GM12874 (cell line): ENCODE measurements around the gene NFKBIB.
A peak's percentile ranks its signal among the peaks of the same experiment; 100 is the strongest.

ENCODE experiments used
- TF ChIP-seq, protein P1 (sequence below): IDR thresholded peaks from 2 replicates; pipeline ENCODE4 v1.5.1; 2011; ENCODE audit warnings: low read depth, mild to moderate bottlenecking, control low read depth, low read length, moderate library complexity; ENCODE audit not compliant: insufficient read depth

Gene NFKBIB

DNA sequence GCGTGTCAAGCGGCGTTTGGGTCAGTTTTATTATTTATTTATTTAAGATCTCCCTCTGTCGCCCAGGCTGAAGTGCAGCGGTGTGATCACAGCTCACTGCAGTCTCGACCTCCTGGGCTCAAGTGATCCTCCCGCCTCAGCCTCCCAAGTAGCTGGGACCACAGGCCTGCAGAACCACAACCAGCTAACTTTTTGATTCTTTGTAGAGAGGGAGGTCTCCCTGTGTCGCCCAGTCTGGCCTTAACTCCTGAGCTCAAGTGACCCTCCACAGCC is 31.7 kb downstream of the NFKBIB start:
- TF ChIP-seq, protein P1, sequence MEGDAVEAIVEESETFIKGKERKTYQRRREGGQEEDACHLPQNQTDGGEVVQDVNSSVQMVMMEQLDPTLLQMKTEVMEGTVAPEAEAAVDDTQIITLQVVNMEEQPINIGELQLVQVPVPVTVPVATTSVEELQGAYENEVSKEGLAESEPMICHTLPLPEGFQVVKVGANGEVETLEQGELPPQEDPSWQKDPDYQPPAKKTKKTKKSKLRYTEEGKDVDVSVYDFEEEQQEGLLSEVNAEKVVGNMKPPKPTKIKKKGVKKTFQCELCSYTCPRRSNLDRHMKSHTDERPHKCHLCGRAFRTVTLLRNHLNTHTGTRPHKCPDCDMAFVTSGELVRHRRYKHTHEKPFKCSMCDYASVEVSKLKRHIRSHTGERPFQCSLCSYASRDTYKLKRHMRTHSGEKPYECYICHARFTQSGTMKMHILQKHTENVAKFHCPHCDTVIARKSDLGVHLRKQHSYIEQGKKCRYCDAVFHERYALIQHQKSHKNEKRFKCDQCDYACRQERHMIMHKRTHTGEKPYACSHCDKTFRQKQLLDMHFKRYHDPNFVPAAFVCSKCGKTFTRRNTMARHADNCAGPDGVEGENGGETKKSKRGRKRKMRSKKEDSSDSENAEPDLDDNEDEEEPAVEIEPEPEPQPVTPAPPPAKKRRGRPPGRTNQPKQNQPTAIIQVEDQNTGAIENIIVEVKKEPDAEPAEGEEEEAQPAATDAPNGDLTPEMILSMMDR: no peak

DNA sequence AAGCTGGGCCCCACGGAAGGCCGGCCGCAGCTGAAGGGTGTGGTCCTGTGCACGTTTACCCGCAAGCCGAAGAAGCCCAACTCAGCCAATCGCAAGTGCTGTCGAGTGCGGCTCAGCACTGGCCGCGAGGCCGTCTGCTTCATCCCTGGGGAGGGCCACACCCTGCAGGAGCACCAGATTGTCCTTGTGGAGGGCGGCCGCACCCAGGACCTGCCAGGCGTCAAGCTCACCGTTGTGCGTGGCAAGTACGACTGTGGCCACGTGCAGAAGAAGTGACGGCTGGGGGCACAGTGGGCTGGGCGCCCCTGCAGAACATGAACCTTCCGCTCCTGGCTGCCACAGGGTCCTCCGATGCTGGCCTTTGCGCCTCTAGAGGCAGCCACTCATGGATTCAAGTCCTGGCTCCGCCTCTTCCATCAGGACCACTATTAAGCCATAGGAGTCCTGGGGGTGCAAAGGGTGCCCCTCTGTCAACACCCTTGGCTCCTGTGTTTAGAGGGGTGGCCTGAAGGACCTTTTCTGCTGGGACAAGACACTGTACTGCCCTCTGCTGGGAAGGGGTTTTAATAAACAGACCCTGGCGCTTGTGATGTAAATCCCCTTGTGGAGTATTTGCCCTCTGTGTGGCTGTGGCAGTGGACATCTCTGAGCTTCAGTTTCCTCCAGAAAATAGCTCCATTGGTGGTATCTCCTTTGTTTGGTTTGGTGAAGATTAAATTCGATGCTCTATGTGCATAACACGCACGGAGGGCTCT is 32.8 kb downstream of the NFKBIB start:
- TF ChIP-seq, protein P1: peak; percentile 47

DNA sequence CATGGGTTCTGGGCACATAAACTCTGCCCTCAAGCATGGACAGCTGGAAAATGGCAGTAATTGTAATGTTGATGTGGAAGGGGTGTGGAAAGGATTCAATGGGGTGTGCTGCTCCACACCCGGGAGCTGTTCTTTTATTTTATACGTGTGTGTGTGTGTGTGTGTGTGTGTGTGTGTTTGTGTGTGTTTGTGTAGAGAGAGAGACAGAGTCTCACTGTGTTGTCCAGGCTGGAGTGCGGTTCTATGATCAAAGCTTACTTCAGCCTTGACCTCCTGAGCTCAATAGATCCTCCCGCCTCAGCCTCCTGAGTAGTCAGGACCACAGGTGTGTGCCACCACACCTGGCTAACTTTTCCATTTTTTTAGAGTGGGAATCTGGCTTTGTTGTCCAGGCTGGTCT is 33.8 kb downstream of the NFKBIB start:
- TF ChIP-seq, protein P1: no peak

DNA sequence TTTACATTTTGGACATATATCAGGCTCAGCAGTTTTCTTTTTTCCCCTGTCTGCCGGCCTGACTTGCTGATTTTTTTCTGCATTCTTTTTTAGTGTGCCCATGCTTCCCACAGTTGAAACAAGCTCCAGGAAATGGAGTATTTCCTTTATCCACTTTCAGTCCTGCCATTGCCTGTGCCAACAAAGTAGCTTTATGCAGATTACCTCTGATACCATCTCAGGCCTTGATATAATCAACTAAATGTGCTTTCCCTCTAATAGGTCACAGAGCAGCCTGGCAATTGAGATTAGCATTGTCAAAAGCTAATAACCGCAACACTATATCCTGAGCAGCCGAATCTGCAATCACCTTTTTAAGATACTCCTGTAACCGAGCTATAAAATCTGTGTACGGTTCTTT is 40.2 kb downstream of the NFKBIB start:
- TF ChIP-seq, protein P1: no peak

DNA sequence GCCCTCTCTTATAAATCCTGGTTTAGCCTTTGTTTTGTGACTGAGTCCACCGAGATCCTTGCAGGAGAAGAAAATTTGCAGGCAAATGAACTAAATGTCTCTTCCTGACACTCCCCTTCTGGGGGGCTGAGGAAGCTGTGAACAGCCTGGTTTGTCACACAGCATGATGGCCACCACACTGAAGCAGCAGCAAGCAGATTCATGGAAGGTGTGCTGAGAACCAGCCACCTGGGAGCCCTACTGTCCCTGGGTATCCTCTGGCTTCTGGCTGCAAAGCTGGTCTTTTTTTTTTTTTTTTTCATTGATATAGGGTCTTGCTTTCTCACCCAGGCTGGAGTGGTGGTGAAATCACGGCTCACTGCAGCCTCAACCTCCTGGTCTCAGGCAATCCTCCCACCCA is 42.2 kb downstream of the NFKBIB start:
- TF ChIP-seq, protein P1: no peak

DNA sequence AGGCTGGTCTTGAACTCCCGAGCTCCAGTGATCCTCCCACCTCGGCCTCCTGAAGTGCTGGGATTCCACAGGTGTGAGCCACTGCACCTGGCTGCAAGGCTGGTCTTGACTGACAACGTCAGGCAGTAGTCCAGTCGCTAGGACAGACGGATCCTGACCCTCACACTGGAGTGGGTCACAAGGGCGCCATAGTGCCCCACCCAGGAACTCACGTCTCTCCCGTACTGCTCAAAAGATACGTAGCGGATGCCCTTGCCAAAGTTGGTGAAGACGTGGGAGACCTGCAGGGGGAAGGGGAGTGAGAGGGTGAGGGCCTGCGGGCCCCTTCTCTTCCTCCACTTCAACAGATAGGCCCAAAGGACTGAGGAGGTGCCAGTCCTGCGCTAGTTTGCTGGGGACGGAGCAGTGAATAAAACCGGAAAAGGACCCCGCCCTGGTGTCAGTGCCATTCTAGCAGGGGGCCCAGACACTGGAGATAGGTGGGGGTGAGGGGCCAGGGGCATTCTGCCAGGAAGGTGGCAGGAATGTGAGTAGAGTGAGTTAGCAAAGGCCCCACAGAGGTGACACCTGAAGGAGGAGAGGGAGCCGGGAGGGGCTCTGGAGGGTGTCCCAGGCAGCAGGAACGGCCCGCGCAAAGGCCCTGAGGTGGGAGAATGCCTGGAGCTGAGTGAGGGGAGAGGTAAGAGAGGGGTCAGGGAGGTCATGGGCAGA is 42.9 kb downstream of the NFKBIB start:
- TF ChIP-seq, protein P1: no peak

DNA sequence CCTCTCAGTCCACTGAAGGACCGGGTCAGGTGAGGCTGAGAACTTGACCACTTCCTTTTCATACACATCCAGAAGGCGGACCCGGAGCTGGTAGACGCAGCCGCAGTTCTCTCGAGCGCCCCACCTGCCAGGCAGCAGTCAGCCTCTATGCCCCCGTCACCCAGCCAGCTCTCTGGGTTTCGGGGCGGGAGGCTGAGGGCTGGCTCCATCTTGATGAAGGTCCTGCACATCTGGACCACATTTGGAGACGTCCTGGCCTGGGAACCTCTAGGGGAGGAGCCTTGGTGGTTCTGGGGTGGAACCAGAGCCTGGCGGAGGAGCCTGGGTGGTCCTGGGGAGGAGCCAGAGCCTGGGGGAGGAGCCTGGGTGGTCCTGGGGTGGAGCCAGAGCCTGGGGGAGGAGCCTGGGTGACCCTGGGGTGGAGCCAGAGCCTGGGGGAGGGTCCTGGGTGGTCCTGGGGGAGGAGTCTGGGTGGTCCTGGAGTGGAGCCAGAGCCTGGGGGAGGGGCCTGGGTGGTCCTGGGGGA is 45.3 kb downstream of the NFKBIB start:
- TF ChIP-seq, protein P1: no peak
